ENCODE data around the gene DYDC2. TPM values are rescaled to one million over a fixed set of nuclear protein-coding genes. Genes with fewer than 3 reads are reported as not detected.

DYDC2 gene
- total RNA-seq, 1 experiment from 2014 or later = not detected

GRCh38 chr10:80318742-80319141 is 37.8 kb upstream of the DYDC2 start:
- Histone ChIP-seq H2AFZ (no peak overlapping the region), H3K4me1 (replicated peaks; ENCODE audit: insufficient read depth) (no peaks in the 10 kb centered on the region), H3K36me3 (ENCODE audit: low read depth) (no peaks in the 10 kb centered on the region), H3K27me3 (ENCODE audit: insufficient read depth, low read depth) (peaks cover 7% of the 10 kb centered on the region; the same call in 1 of the 2 replicates), H3K79me2 (ENCODE audit: low read depth) (no peaks in the 10 kb centered on the region), H3K4me2 (no peak overlapping the region), H3K9me2 (ENCODE audit: insufficient read depth) (no peaks in the 10 kb centered on the region), H3F3A (ENCODE audit: insufficient read depth, low read depth) (no peaks in the 10 kb centered on the region), H4K20me1 (ENCODE audit: insufficient read depth) (no peaks in the 10 kb centered on the region), H3K27ac (no peak overlapping the region), H3K9me3 (ENCODE audit: insufficient read depth, low read depth) (no peaks in the 10 kb centered on the region; the same call in 1 of the 2 replicates), H3K4me3 (no peak overlapping the region)
- intact Hi-C loops (cut with micrococcal nuclease; ENCODE audit: unreplicated experiment) = no loop called here
- ChIA-PET POLR2A (ENCODE audit: unreplicated experiment) (no interaction called here), CTCF (no interaction called here)
- no TSS peak for BruUV-seq (replicated peaks)
- TF ChIP-seq EZH2 (IDR thresholded peaks at IDR 0.05; ENCODE audit: low read depth) = no peak
- DNase-seq = no peak

GRCh38 chr10:80319318-80319717 is 37.3 kb upstream of the DYDC2 start:
- Histone ChIP-seq H2AFZ (no peak overlapping the region), H3K36me3 (ENCODE audit: low read depth) (no peaks in the 10 kb centered on the region), H3K27me3 (ENCODE audit: insufficient read depth, low read depth) (peaks cover 7% of the 10 kb centered on the region; the same call in 1 of the 2 replicates), H3K27ac (no peak overlapping the region), H3K9me2 (ENCODE audit: insufficient read depth) (no peaks in the 10 kb centered on the region), H3K4me2 (no peak overlapping the region), H3K4me3 (no peak overlapping the region), H3K9me3 (ENCODE audit: insufficient read depth, low read depth) (peaks cover under 1% of the 10 kb centered on the region; the same call in 1 of the 2 replicates), H3F3A (ENCODE audit: insufficient read depth, low read depth) (no peaks in the 10 kb centered on the region), H3K79me2 (ENCODE audit: low read depth) (no peaks in the 10 kb centered on the region), H3K4me1 (replicated peaks; ENCODE audit: insufficient read depth) (no peaks in the 10 kb centered on the region), H4K20me1 (ENCODE audit: insufficient read depth) (no peaks in the 10 kb centered on the region)
- no peak for TF ChIP-seq CTCF (conservative IDR thresholded peaks at IDR 0.05)
- TF ChIP-seq EZH2 (IDR thresholded peaks at IDR 0.05; ENCODE audit: low read depth) = no peak
- DNase-seq = no peak
- no TSS peak for BruUV-seq (replicated peaks)
- POLR2A ChIA-PET (ENCODE audit: unreplicated experiment) = no interaction called here
- CTCF ChIA-PET = no interaction called here
- intact Hi-C loops (cut with micrococcal nuclease; ENCODE audit: unreplicated experiment) = no loop called here

- Histone ChIP-seq H3K9me2 (ENCODE audit: insufficient read depth) (no peaks in the 10 kb centered on the region), H4K20me1 (ENCODE audit: insufficient read depth) (no peaks in the 10 kb centered on the region), H3K9me3 (ENCODE audit: insufficient read depth, low read depth) (peaks cover 2% of the 10 kb centered on the region; the same call in 1 of the 2 replicates), H3K27me3 (ENCODE audit: insufficient read depth, low read depth) (peaks cover 7% of the 10 kb centered on the region; the same call in 1 of the 2 replicates), H3K27ac (no peak overlapping the region), H3K36me3 (ENCODE audit: low read depth) (no peaks in the 10 kb centered on the region), H3K79me2 (ENCODE audit: low read depth) (no peaks in the 10 kb centered on the region), H3K4me1 (replicated peaks; ENCODE audit: insufficient read depth) (no peaks in the 10 kb centered on the region), H3K4me2 (no peak overlapping the region), H3F3A (ENCODE audit: insufficient read depth, low read depth) (no peaks in the 10 kb centered on the region), H3K4me3 (no peak overlapping the region), H2AFZ (no peak overlapping the region)
- no peak for TF ChIP-seq EZH2 (IDR thresholded peaks at IDR 0.05; ENCODE audit: low read depth)
- TF ChIP-seq CTCF (conservative IDR thresholded peaks at IDR 0.05) = no peak
- intact Hi-C loops (cut with micrococcal nuclease; ENCODE audit: unreplicated experiment) = no loop called here
- POLR2A ChIA-PET (ENCODE audit: unreplicated experiment) = no interaction called here
- CTCF ChIA-PET = no interaction called here
- BruUV-seq (replicated peaks) = no TSS peak
- no peak for DNase-seq
These were observed 36.8 kb upstream of the DYDC2 start for GRCh38 chr10:80319725-80320290.

GRCh38 chr10:80320377-80320776 is 36.2 kb upstream of the DYDC2 start:
- TF ChIP-seq CTCF (conservative IDR thresholded peaks at IDR 0.05) (no peak), EZH2 (IDR thresholded peaks at IDR 0.05; ENCODE audit: low read depth) (no peak)
- H3K4me3 ChIP-seq = no peak overlapping the region
- H3K27ac ChIP-seq = no peak overlapping the region
- no peaks in the 10 kb centered on the region for H3K4me1 ChIP-seq (replicated peaks; ENCODE audit: insufficient read depth)
- H3K79me2 ChIP-seq (ENCODE audit: low read depth) = no peaks in the 10 kb centered on the region
- H3K27me3 ChIP-seq (ENCODE audit: insufficient read depth, low read depth) = peaks cover 12% of the 10 kb centered on the region; the same call in 1 of the 2 replicates
- H2AFZ ChIP-seq = no peak overlapping the region
- H3K9me2 ChIP-seq (ENCODE audit: insufficient read depth) = no peaks in the 10 kb centered on the region
- ChIA-PET POLR2A (ENCODE audit: unreplicated experiment) (no interaction called here), CTCF (no interaction called here)
- no peaks in the 10 kb centered on the region for H3F3A ChIP-seq (ENCODE audit: insufficient read depth, low read depth)
- peaks cover 2% of the 10 kb centered on the region; the same call in 1 of the 2 replicates for H3K9me3 ChIP-seq (ENCODE audit: insufficient read depth, low read depth)
- no peak for DNase-seq
- no peak overlapping the region for H3K4me2 ChIP-seq
- intact Hi-C loops (cut with micrococcal nuclease; ENCODE audit: unreplicated experiment) = no loop called here
- no peaks in the 10 kb centered on the region for H3K36me3 ChIP-seq (ENCODE audit: low read depth)
- H4K20me1 ChIP-seq (ENCODE audit: insufficient read depth) = no peaks in the 10 kb centered on the region
- no TSS peak for BruUV-seq (replicated peaks)

Measured in PC-9 (cell line).